C4-2B (cell line): ENCODE measurements around the gene BRAF.

Experiments used
- ZFX ChIP-seq: fragments of 450-650 bp; IDR thresholded peaks from 2 replicates; pipeline ENCODE4 v1.6.1; 2017
- TF ChIP-seq, protein P1 (sequence below): fragments of 450-650 bp; conservative IDR thresholded peaks from 2 replicates; pipeline ENCODE4 v1.5.1; 2017; ENCODE audit warnings: mild to moderate bottlenecking

DNA sequence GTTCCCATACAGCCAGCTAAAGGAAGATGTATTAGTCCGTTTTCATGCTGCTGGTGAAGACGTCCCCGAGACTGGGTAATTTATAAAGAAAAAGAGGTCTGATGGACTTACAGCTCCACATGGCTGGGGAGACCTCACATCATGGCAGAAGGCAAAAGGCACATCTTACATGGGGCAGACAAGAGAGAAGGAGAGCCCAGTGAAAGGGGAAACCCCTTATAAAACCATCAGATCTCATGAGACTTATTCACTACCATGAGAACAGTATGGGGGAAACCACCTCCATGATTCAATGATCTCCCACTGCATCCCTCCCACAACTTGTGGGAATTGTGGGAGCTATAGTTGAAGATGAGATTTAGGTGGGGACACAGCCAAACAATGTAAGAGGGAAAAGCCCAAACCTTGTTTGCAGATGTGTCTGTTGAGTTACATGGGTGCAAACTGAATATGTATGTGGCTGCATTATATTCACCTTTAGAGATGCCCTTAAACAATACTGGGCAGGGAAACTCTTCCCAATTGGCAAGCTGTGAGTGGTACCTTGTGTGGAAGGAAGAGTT lies 13.1 kb upstream of the BRAF start:
- TF ChIP-seq, protein P1, sequence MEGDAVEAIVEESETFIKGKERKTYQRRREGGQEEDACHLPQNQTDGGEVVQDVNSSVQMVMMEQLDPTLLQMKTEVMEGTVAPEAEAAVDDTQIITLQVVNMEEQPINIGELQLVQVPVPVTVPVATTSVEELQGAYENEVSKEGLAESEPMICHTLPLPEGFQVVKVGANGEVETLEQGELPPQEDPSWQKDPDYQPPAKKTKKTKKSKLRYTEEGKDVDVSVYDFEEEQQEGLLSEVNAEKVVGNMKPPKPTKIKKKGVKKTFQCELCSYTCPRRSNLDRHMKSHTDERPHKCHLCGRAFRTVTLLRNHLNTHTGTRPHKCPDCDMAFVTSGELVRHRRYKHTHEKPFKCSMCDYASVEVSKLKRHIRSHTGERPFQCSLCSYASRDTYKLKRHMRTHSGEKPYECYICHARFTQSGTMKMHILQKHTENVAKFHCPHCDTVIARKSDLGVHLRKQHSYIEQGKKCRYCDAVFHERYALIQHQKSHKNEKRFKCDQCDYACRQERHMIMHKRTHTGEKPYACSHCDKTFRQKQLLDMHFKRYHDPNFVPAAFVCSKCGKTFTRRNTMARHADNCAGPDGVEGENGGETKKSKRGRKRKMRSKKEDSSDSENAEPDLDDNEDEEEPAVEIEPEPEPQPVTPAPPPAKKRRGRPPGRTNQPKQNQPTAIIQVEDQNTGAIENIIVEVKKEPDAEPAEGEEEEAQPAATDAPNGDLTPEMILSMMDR = no peak
- no peak for TF ChIP-seq ZFX
